ENCODE measurements around the gene HIRA. TPM values are rescaled to one million over a fixed set of nuclear protein-coding genes. Genes with fewer than 3 reads are reported as not detected.

Gene HIRA
- total RNA-seq, 1 donor from 2014 or later, result 25.2 TPM

- DNase-seq (ENCODE audit: low spot score), result no peak
Observed at GRCh38 chr22:19357270-19358105, 74.0 kb downstream of the HIRA start.

- no peak for DNase-seq (ENCODE audit: low spot score)
Observed at GRCh38 chr22:19356708-19357269, 74.7 kb downstream of the HIRA start.

- no peak for DNase-seq (ENCODE audit: low spot score)
Observed at GRCh38 chr22:19355413-19356157, 75.9 kb downstream of the HIRA start.

DNA sequence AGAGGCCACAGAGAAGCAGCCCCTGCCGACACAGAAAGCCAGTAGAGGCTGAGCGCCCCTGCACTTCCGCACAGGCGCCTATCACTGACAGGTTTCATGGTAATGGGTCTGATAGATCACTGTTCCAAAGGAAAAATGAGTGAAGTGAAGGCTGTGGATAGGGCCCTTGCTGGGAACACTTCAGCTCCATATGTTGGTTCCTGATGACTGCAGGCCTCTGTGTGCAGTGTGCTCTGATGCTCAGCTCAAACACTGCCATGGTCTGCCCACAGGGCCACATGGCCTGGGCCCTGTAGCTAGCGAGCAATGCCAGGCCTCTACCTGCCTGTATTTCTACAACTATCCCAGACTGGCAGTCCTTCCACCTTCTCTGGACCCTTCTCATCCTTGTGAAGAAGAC, 77.3 kb downstream of the HIRA start:
- no peak for DNase-seq (ENCODE audit: low spot score)

- DNase-seq (ENCODE audit: low spot score), result no peak
Observed at GRCh38 chr22:19353363-19354131, 78.0 kb downstream of the HIRA start.

DNA sequence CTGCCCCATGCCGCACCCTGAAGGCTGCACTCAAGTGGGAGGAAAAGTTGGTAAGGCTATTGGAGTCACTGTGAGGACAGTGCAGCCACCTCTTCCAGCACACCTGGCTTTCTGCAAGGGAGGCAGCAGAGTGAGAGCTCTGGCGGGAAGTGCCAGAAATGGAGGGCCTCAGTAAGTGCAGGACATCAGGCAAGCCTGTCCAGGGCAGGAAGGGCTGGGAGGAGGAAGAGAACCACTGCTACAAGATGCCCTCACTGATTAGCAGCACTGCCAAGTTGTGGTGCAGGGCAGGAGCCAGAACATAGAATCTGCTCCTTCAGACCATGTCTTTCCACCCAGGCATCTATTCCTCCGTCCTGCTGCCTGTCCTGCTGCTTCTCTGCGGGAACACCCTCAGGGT, 78.8 kb downstream of the HIRA start:
- DNase-seq (ENCODE audit: low spot score), result no peak

- DNase-seq (ENCODE audit: low spot score), result no peak
Observed at GRCh38 chr22:19352217-19352616, 79.3 kb downstream of the HIRA start.

GRCh38 chr22:19351604-19352003, 79.9 kb downstream of the HIRA start:
- DNase-seq (ENCODE audit: low spot score), result no peak

DNA sequence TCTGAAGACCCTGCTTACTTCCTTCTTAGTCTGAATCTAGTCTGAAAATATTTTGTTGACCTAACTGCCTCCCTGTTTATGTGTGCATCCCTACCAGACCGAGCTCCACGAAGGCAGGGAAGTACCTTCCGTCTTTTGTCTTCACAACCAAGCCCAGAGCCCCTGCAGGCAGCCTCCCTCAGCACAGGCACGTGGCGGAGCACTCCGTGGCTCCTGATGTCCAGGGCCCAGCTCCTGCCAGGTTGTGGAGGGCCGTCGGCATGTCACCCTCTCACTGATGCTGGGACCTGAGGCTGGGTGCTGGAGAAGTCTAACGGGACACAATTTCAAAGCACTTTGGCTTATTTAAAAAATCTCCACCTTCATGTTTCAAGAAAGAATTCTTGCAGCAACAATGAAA, 80.6 kb downstream of the HIRA start:
- no peak for DNase-seq (ENCODE audit: low spot score)

GRCh38 chr22:19350476-19350859, 81.1 kb downstream of the HIRA start:
- DNase-seq (ENCODE audit: low spot score), result no peak

GRCh38 chr22:19349778-19350475, 81.6 kb downstream of the HIRA start:
- no peak for DNase-seq (ENCODE audit: low spot score)

DNA sequence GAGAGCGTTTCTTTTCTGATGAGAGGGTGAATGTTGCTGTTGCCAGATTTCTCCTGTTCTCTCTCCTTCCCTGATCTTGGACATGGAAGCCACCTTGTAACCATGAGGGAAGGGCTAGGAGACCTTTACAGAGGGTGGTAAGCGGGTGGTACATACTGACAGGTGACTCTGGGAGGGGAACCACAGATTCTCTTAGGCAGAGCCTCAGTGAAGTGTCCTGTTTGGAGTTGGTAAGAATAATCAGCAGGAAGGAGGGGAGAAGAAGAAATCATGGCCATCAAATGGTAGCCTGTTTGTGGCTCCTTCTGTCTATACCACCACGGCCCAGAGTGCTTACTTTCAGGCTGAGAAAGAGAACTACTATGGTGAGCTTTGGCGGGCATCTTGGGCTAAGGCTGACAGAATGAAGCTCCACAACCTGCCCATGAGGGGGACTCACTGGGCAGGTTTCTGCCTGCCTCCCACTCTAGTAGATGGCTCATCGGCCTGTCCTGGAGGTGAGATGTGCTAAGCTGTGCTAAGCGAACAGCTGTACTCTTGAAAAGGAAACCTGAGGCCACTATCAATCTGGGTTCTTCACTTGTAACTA, 84.8 kb downstream of the HIRA start:
- DNase-seq (ENCODE audit: low spot score), result no peak

GRCh38 chr22:19344420-19344819, 87.1 kb downstream of the HIRA start:
- no peak for DNase-seq (ENCODE audit: low spot score)

DNA sequence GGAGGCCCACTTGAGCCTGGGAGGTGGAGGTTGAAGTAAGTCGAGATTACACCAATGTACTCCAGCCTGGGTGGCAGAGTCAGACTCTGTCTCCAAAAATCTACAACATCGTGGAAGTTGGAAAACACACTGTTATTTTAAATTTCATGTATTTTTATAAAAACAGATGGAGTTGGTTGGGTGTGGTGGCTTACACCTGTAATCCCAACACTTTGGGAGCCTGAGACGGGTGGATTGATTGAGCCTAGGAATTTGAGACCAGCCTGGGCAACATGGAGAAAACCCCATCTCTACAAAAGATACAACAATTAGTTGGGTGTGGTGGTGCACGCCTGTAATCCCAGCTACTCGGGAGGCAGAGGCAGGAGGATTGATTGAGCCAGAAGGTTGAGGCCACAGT, 88.1 kb downstream of the HIRA start:
- DNase-seq (ENCODE audit: low spot score), result no peak

DNA sequence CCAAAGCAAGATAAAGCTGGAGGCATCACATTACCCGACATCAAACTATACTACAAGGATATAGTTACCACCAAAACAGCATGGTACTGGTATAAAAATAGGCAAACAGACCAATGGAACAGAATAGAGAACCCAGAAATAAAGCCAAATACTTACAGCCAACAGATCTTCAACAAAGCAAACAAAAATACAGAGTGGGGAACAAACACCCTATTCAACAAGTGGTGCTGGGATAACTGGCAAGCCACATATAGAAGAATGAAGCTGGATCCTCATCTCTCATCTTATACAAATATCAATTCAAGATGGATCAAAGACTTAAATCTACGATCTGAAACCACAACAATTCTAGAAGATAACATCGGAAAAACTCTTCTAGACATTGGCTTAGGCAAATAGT, 90.0 kb downstream of the HIRA start:
- no peak for DNase-seq (ENCODE audit: low spot score)

GRCh38 chr22:19337137-19337536, 94.4 kb downstream of the HIRA start:
- DNase-seq (ENCODE audit: low spot score), result no peak

- DNase-seq (ENCODE audit: low spot score), result peak; percentile 23
Observed at GRCh38 chr22:19336133-19337075, 95.1 kb downstream of the HIRA start.

GRCh38 chr22:19331975-19332374, 99.6 kb downstream of the HIRA start:
- DNase-seq (ENCODE audit: low spot score), result no peak

DNA sequence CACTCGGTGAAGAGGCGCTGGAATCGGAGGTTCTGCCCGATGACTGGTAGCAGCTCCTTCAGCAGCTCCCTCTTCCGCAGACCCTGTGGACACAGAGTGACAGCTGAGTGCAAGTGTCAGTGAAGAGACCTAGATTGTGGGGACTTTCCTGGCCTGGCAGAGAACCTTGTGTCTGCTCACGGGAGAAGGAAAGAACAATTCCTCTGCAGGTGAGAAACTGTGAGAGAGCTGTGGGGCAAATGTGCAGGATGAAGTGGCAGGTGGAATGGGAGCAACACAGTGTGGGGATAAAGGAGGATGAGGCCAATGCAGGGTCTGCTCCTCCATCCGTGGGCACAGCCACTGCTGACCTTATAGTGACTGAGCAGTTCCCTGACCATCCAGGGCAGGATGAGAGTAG, 100.1 kb downstream of the HIRA start:
- DNase-seq (ENCODE audit: low spot score), result no peak

DNA sequence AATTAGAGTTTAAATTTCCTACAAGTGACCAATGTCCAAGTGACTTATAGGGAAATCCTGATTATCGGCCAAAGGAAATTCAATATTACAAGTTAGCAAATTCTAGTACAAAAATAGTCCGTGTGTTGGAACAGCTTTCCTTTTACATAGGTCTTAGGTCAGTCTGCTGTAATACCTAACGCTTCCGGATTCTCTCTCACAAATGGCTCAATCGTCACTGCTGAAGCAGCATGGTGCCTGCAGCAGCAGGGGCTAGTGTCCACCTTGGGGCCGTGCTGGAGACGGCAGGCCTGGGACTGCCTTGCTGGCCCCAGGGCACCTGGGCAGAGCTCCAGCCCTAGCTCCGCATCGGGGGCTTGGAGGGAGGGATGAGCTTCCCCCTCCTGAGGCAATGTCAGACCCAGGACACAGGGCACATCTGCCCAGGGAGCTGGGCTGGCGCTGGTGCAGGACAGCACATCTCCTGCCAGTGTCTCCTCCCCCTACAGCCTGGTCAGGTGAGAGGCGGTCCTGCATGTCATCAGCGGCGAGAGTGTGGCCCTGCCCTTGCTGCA, 100.6 kb downstream of the HIRA start:
- DNase-seq (ENCODE audit: low spot score), result no peak

Data from mucosa of gallbladder (tissue), 1 donor.